Activated naive CD8-positive, alpha-beta T cell (primary cell): ENCODE measurements around the gene DRICH1.
"Not testable (repeated sequence)": the region's sequence is repeated elsewhere in the genome, so short reads cannot be mapped to it uniquely, and the experiment has no call there.

ENCODE experiments used
- H3K27ac Mint-ChIP-seq: one replicate; pipeline ENCODE4 v1.8.0; 2021; ENCODE audit warnings: mixed read lengths
- H3K27me3 Mint-ChIP-seq: one replicate; pipeline ENCODE4 v1.8.0; 2021; ENCODE audit warnings: mixed read lengths
- H3K36me3 Mint-ChIP-seq: one replicate; pipeline ENCODE4 v1.8.0; 2021; ENCODE audit warnings: mixed read lengths
- H3K4me1 Mint-ChIP-seq: one replicate; pipeline ENCODE4 v1.8.0; 2021; ENCODE audit warnings: low read depth, mixed read lengths
- H3K4me3 Mint-ChIP-seq: one replicate; pipeline ENCODE4 v1.8.0; 2021; ENCODE audit warnings: mild to moderate bottlenecking, mixed read lengths
- H3K9me3 Mint-ChIP-seq: one replicate; pipeline ENCODE4 v1.8.0; 2021; ENCODE audit warnings: low read depth, mixed read lengths

Gene DRICH1, protein sequence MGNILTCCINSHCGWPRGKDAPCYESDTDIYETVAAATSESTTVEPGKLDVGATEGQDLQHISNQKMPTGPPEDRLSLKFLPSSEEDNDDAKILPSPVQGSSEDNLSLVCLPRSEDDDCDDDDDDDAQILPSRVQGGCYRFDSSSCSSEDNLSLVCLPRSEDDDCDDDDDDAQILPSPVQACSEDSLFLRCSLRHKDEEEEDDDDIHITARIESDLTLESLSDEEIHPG

DNA sequence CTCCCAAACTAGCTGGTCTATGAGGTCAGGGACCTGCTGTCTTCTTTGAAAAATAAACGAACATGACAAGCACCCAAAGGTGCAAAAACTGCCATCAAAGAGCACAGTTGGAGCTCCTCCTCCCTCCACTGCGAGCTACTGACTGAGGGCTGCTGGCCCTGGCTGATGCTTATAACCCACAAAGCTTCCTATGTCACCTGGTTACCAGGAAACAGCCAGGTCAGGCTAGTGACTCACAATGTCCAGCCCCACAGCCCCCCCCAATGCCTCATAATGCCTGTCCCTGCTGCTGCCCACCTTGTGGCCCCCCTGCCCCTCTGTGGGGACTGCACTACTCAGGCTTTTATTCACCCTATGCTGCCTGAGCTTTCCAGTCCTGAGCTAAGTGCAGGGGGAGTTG is at the start of gene DRICH1:
TSS of gene DRICH1 (minus strand) at position 144 of the 400 bp plus-strand sequence. CDS start 298 bp downstream, outside the sequence.
- Mint-ChIP-seq H3K27me3 (no peaks in the 10 kb centered on the region), H3K27ac (no peak within 1 kb of the TSS), H3K4me1 (no peaks in the 10 kb centered on the region), H3K4me3 (no peak within 1 kb of the TSS), H3K9me3 (no peaks in the 10 kb centered on the region), H3K36me3 (peaks cover 3% of the 10 kb centered on the region)

DNA sequence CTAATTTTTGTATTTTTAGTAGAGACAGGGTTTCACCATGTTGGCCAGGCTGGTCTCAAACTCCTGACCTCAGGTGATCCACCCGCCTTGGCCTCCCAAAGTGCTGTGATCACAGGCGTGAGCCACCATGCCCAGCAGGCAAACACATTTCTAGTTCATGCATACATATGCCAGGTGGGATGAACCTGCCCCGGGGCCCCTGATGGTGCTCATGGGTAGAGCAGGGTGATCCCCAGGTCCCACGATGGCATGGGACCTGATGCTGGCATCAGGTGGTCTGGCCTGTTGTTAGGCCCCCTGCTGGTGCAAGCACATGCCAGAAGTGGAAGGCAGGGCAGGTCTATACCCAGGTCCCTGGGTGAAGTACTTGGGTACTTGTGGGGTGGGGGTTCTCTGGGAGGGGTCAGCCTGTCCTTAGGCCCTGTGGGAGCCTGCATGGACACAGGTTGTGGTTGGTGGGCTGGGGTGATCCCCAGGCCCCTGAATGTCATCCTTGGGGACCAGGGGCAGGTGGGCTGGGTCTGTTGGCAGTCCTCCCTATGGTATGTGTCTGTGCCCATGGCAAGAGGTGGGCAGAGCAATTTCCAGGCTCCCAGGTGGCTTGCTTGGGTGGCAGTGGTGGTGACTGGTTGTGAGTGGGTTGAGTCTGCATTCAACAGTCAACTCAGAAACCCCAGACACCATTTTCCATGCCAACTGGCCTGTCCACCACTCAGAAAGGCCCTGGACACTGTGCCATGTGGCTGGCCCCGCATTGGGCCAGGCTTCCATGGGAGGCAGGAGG is 49.1 kb upstream of the DRICH1 start:
- no peak overlapping the region for H3K4me3 Mint-ChIP-seq
- no peaks in the 10 kb centered on the region for H3K27me3 Mint-ChIP-seq
- no peak overlapping the region for H3K27ac Mint-ChIP-seq
- no peaks in the 10 kb centered on the region for H3K9me3 Mint-ChIP-seq
- peaks cover 4% of the 10 kb centered on the region for H3K4me1 Mint-ChIP-seq
- peaks cover 7% of the 10 kb centered on the region for H3K36me3 Mint-ChIP-seq

DNA sequence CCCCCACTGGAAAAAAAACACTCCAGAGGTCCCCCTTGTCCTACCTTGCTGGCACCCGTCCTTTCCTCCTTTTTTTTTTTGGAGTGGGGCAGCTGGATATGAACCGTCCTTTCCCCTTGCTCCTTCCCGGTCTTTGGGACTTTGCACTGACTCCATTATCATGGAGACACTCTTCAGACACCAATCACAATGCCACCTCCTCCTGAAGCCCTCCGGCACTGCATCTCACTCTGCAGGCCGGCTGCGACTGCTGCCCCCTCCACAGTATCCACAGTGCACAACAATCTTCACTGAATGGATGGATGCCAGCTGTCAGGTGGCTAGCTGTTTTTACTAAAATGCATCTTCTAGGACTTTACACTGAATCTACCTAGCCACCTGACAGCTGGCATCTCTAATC is 46.0 kb upstream of the DRICH1 start:
- Mint-ChIP-seq H3K9me3 (no peaks in the 10 kb centered on the region), H3K27ac (no peak overlapping the region), H3K4me1 (peaks cover 3% of the 10 kb centered on the region), H3K36me3 (peaks cover 7% of the 10 kb centered on the region), H3K27me3 (no peaks in the 10 kb centered on the region), H3K4me3 (no peak overlapping the region)

DNA sequence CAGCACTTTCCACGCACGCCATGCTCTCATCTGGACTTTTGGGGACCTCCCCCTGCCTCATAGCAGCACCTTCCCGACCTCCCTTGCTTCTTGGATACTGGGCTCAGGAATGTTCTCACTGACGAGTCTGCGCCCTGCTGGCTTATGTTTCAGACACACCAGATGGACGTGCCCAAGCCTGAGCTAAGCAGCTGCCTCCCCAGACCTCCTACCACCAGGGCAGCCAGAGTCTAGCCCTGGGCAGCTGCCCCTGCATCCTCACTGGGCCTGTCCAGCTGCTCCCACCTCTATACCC is 45.5 kb upstream of the DRICH1 start:
- H3K4me1 Mint-ChIP-seq: peaks cover 3% of the 10 kb centered on the region
- H3K4me3 Mint-ChIP-seq: no peak overlapping the region
- H3K9me3 Mint-ChIP-seq: no peaks in the 10 kb centered on the region
- H3K27ac Mint-ChIP-seq: no peak overlapping the region
- peaks cover 7% of the 10 kb centered on the region for H3K36me3 Mint-ChIP-seq
- no peaks in the 10 kb centered on the region for H3K27me3 Mint-ChIP-seq

DNA sequence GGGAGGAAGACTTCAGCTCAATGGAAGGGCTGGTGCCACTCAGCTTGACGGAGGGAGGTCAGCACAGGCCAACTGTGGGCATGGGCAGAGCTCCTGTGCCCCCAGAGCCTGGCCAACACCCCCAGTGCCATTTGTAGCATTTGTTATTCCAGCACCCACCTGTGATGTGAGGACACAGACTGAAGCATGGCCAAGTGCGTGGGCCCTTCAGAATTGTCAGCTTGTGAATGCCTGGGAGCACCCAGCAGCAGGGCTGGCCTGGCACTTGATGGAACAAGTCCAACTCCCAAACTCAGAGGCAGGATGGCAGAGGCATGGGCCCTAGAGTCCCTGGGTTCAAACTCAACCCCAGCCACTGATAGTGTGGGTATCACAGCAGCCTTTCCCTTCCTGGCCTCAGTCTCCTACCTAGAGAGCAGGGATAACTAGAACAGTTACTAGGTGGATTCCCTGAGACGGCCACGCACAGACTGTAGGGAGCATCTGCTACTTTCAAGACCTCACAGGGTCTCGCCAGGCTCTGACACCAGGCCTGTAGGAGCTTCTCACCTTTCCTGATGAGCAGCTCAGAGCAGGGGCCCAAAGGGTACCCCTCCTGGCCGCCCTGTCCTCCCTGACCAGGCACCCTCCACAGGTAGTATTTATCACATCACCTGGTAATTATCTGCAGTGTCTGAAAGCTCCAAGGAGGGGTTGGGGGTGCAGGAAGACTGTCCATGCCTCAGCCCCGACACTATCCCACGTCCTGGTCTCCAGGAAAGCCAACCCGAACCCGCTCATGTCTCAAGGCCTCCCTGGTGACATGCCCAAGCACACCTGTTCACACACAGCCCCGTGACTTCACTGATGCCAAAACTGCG is 45.0 kb upstream of the DRICH1 start:
- not testable (repeated sequence) for H3K4me3 Mint-ChIP-seq, H3K36me3 Mint-ChIP-seq, H3K9me3 Mint-ChIP-seq, H3K4me1 Mint-ChIP-seq, H3K27me3 Mint-ChIP-seq, H3K27ac Mint-ChIP-seq

DNA sequence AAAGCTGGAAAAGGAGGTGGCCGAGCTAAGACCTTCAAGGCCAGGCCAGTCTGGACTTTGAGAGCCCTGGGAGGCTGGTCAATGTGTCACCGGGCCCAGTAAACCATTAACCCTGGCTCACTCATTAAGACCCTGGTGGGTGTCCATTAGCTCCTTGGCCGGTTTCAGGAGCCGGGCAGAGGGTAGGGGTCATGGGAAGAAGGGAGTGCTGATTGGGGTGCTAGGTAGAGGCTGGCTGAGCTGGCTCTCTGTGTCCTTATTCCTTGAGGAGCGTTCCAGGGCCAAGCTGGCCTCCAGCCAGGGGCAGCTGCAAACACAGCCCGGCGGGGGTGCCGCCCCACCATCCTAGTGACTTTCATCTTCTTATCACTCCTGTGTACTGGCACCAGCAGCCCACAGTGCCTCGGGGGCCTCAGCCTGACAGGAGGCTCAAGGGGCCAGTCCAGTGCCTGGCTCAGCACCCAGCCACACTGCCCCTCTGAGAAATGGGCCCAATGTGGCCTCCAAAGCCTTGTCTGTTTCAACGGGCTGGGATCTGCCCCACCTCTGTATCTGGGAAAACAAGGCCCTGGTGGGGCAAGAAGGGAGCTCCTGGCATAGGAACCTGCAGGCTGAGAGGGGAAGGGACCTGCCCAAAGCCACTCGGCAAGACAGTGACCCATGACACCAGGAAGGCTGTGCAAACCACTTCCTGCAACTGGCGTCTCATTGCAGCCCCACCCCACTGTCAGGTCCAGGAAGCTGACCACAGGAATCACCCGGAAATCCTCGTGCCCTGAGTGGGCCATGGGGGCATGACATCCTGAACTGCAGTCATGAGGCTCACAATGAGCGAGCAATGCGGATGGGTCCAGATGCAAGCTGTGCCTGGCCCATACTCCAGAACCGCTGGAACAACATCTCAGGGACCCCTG is 43.6 kb upstream of the DRICH1 start:
- Mint-ChIP-seq H3K9me3 (no peaks in the 10 kb centered on the region), H3K4me1 (peaks cover 3% of the 10 kb centered on the region), H3K27me3 (no peaks in the 10 kb centered on the region), H3K4me3 (no peak overlapping the region), H3K36me3 (peaks cover 3% of the 10 kb centered on the region), H3K27ac (no peak overlapping the region)

DNA sequence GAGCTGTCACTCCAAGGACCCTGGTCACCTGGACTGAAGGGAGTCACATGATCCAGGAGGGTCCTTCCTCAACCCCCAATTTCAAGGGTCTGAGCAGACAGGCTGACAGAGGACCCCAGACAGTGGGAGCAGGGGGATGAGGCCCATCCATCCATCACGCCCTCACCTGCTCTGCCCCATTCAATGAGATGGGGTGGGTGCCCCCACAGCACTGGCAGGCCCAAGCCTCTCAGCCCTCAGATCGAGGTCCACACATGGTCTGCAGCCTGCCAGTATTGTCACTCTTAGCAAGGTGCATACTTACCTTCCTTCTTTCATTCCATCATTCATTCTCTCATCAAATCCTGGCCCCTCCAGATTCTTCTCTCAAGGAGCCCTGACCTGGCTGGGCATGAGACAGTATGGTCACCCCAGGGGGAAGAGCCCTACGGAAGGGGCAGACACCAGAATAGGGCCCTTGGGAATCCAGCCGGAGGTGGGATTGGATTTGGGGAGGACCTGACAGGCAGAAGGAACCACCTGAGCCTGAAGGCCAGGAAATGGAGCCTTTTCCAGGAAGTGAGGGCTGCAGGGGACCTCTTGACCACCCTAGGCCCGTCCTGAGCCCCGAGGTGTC is 42.9 kb upstream of the DRICH1 start:
- H3K27me3 Mint-ChIP-seq, H3K4me1 Mint-ChIP-seq, H3K36me3 Mint-ChIP-seq, H3K4me3 Mint-ChIP-seq, H3K9me3 Mint-ChIP-seq, H3K27ac Mint-ChIP-seq: not testable (repeated sequence)

DNA sequence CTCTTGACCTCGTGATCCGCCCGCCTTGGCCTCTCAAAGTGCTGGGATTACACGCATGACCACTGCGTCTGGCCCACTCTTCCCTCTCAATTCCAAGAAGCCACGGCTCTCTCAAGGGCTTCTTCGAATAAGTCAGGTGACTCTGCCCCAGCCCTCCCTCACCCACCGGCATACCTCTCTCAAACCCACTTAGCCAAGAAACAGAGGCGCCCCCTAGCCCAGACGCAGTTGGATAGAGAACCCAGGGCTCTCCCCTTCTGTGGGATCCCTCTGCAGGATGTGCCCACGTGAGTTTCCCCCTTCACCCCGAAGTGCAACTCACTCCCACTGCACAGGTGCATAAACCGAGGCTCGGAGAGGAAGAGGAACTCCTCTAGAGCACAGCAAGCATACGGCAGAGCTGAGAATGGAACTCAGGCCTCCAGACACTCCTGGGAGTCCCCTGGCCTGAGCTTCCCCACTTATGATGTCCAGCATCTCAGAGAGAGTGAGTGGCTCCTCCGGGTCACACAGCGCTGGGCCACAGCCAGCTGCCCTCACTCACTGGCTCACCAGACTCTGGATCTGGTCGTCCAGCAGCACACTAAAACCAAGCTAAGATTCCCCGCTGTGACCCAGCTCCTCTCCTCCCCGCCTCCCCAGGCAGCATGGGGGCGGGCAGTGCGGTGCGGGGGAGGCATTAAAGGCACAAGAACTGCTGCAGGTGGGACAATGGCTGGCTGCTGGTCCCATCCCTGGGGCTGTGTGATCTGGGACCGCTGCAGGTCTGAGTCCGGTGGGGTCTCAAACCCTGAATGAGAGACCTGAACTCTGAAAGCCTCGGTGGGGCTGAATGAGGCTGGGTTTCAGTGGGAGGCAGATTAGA is 41.9 kb upstream of the DRICH1 start:
- no peaks in the 10 kb centered on the region for H3K9me3 Mint-ChIP-seq
- H3K4me3 Mint-ChIP-seq: no peak overlapping the region
- no peaks in the 10 kb centered on the region for H3K27me3 Mint-ChIP-seq
- H3K4me1 Mint-ChIP-seq: peaks cover 3% of the 10 kb centered on the region
- no peak overlapping the region for H3K27ac Mint-ChIP-seq
- H3K36me3 Mint-ChIP-seq: no peaks in the 10 kb centered on the region

DNA sequence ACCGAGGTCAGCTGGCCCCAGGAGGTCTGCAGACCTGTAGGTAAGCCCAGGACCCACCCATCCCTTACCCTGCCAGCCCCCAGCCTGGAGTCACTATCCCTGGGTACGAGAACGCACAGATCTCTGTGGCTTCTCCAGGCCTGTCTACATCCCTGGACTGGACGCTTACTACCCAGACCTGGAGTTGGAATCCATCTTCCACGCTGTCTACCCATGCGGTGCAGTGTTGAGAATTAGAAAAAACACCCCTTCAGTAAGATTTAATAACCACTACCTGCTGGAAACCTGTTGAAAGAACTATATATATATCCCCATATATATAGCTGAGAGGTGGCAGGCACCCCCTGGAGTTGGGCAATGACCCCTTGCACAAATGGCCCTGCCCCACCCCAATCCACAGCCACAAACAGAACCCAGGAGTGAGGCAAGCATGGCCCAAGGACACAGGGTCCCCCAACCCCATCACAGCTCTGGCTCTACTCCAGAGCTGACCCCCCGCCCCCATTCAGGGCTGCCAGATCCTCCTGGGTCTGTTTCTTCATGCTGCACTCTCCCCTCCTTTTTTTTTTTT is 41.0 kb upstream of the DRICH1 start:
- no peak overlapping the region for H3K27ac Mint-ChIP-seq
- H3K4me3 Mint-ChIP-seq: no peak overlapping the region
- no peaks in the 10 kb centered on the region for H3K27me3 Mint-ChIP-seq
- peaks cover 3% of the 10 kb centered on the region for H3K4me1 Mint-ChIP-seq
- no peaks in the 10 kb centered on the region for H3K9me3 Mint-ChIP-seq
- H3K36me3 Mint-ChIP-seq: no peaks in the 10 kb centered on the region

DNA sequence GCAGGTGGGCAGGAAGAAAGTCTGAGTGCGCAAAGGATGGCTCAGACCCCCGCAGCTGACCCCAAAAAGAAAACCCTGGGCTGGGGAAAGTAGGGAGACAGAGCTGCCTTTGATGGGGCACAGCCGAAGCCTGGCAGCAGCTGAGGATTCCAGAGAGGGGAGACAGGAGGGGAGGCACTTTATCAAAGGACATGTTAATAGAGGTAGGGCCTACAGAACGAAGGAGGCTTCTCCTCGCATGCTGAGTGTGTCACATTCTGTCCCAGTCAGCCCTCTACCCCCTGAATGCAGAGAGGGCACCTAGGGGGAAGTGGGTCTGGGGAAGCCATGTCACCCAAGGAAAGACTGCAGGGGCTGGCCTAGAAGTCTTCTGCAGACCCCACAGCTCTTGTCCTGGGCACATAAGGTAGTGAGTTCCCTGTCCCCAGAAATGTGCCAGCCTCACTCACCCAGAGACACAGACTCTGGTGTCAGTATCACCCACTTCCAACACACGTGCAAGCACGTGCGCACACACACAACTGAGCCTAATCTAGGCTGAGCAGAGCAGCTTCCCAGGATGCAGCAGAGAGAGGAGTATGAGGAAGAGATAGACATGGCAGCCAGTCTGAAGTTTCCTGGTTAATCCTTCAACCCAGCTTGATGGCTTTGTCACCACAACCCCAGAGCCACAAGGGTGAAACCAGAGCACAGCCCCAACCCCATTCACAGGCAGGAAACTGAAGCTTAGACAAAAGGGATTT is 40.4 kb upstream of the DRICH1 start:
- not testable (repeated sequence) for H3K4me1 Mint-ChIP-seq, H3K9me3 Mint-ChIP-seq, H3K4me3 Mint-ChIP-seq, H3K27me3 Mint-ChIP-seq, H3K27ac Mint-ChIP-seq, H3K36me3 Mint-ChIP-seq

DNA sequence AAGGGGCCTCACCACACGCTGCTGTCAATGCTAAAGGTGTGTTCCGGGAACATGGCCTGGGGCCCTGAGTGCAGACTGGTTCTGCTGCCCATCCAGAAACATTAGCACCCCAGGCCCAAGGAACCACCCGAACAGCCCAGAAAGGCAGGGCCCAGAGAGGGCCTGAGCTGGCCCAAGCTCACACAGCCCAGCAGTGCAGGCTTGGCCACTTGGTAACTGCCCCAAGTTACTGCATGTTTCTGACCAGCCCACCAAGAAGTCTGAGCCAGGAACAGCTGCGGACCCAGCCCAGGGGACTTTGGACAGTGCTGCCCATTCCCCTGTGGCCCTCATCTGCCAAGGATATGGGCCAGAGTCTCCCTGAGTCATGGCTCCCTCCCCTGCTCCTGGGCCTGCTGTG is 39.3 kb upstream of the DRICH1 start:
- H3K36me3 Mint-ChIP-seq, H3K27me3 Mint-ChIP-seq, H3K27ac Mint-ChIP-seq, H3K9me3 Mint-ChIP-seq, H3K4me3 Mint-ChIP-seq, H3K4me1 Mint-ChIP-seq: not testable (repeated sequence)

DNA sequence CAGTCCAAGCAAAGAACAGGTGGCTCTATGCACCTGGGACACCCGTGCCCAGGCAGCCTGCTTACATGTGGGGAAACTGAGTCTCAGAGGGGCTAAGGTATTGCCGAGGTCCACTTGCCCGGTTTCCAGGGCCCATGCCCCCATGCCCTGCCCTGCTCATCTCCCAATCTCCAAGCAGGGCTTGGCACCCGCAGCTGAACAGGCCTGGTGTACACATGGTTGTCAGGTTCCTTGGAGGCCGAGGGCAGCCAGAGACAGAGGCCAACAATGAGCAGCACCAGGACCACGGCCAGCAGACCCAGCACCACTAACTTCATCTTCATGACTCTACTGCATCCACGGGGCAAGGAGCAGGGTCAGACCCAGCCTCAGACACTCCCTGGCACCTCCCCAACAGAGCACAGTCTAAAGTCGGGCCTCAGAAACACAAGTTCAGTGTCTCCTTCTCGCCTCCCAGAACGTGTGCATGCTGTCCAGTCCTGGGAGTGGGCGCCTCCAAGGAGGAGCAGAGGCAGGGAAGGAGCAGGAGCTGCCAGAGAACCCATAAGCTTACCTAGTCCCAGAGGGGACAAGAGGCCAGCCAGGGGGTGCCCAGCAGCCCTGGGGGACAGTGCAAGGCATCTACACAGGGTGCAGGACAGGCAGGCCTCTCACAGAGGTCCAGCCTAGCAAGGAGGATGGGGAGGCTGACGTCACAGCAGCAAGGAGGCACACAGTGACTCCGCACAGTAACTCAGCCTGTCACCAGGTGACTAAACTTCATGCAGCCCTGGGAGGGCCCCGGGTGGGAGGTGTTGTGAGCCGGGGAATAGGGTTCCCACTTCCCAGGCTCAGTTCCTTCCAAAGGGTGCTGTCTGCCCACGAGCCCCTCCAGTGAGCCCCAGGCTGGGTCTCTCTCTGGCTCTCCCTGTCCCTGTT is 38.5 kb upstream of the DRICH1 start:
- H3K4me1 Mint-ChIP-seq: no peaks in the 10 kb centered on the region
- no peaks in the 10 kb centered on the region for H3K9me3 Mint-ChIP-seq
- H3K4me3 Mint-ChIP-seq: no peak overlapping the region
- no peak overlapping the region for H3K27ac Mint-ChIP-seq
- H3K27me3 Mint-ChIP-seq: no peaks in the 10 kb centered on the region
- no peaks in the 10 kb centered on the region for H3K36me3 Mint-ChIP-seq
